ENCODE measurements around the gene P2RX3.

DNA sequence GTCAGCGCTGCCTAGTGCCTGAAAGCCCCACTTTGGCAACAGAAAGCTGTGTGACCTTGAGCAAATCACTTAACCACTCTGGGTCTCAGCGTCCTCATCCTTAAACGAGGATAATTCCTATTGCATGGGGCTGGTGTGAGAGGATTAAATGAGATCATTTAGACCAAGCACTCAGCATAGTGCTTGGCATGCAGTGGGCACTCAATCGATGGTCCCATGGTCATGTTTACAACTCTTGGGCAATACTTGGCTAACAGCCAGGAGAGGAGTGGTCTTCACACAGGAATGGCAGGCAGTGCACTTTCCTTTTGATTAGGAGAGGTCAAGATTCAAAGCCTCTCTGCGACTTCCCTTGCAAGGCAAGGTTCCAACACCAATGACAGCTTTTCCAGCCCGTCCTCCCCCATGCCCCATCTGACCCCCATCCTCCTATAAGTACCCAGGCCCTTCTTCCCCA lies 27.5 kb upstream of the P2RX3 start:
- TF ChIP-seq POLR2A (IDR thresholded peaks at IDR 0.05; ENCODE audit: low read depth, low read length), result no peak
- no peak for TF ChIP-seq POLR2AphosphoS5 (IDR thresholded peaks at IDR 0.05; ENCODE audit: low read depth, low read length)
- TF ChIP-seq SPI1 (IDR thresholded peaks at IDR 0.05; ENCODE audit: low read depth, low read length), result no peak
- no peak for TF ChIP-seq TAF1 (IDR thresholded peaks at IDR 0.05; ENCODE audit: low read depth, low read length)
- TF ChIP-seq PAX5 (IDR thresholded peaks at IDR 0.05; ENCODE audit: insufficient read depth, low read length, severe bottlenecking), result no peak
